CD4-positive, alpha-beta T cell treated with Interleukin-4 for 4 hours (primary cell): ENCODE results near the gene ZNF446.
"Not testable (repeated sequence)": the region's sequence is repeated elsewhere in the genome, so short reads cannot be mapped to it uniquely, and the experiment has no call there.

ENCODE experiments used
- DNase-seq: peaks from one replicate; pipeline ENCODE4 v3.0.0-alpha.2; 2020

The ZNF446 gene

GRCh38 chr19:58475714-58476497 lies at the start of gene ZNF446:
Gene ZNF446 (plus strand): TSS chr19:58476352. CDS start chr19:58477219, 867 bp downstream.
- peak; percentile 96 for DNase-seq

DNA sequence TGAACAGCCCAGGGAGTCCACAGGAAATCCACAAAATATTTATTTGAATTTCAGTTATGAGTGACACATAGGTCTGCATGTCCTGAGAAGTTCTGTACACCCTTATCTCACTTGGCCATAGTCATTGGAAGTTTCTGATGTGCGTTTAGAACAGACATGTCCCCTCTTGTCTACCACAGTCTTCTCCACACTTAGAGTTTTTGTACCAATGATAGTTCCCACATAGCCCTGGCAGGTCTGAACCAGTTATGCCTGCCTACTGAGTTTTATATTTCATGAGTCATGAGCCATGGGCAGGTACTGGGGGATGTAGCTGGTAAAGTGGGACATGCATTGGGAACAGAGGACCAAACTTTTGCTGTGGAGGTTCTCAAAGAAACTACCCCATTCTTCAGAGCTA lies 47.5 kb upstream of the ZNF446 start:
- DNase-seq: no peak

GRCh38 chr19:58429745-58430144 lies 46.4 kb upstream of the ZNF446 start:
- DNase-seq: no peak

- DNase-seq: no peak
Measured at GRCh38 chr19:58434217-58434616, 41.9 kb upstream of the ZNF446 start.

- peak; percentile 99 for DNase-seq
Measured at GRCh38 chr19:58439576-58440554, 36.3 kb upstream of the ZNF446 start, which contains the start of gene ZNF132. Gene ZNF132 (minus strand): TSS chr19:58440153. CDS start chr19:58439821, 332 bp downstream.

DNA sequence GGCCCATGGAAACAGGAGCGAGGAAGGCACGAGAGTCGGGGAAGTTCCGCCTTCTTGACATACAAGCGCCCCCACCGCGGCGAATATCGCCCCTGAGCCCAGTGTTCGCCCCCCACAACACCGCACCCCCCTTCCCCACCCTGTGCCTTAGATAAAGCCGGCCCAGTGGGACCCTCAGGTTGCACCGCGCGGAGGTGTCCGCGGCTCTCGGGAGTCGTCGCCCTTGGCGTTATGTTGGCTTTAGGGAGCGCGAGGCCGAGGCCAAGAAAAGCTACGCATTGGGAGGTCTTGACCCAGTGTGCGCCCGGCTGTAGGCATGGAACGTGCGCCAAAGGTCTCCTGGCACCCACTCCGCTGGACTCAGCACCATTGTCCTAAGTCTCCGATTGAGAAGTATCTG lies 35.6 kb upstream of the ZNF446 start:
- no peak for DNase-seq

DNA sequence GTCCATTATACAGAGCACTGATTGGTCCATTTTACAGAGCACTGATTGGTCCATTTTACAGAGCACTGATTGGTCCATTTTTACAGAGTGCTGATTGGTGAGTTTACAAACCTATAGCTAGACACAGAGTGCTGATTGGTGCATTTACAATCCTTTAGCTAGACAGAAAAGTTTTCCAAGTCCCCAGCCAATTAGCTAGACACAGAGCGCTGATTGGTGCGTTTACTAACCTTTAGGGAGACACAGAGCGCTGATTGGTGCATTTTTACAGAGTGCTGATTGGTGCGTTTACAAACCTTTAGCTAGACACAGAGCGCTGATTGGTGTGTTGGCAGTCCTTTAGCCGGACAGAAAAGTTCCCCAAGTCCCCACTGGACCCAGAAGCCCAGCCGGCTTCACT lies 33.2 kb upstream of the ZNF446 start:
- DNase-seq: not testable (repeated sequence)

DNA sequence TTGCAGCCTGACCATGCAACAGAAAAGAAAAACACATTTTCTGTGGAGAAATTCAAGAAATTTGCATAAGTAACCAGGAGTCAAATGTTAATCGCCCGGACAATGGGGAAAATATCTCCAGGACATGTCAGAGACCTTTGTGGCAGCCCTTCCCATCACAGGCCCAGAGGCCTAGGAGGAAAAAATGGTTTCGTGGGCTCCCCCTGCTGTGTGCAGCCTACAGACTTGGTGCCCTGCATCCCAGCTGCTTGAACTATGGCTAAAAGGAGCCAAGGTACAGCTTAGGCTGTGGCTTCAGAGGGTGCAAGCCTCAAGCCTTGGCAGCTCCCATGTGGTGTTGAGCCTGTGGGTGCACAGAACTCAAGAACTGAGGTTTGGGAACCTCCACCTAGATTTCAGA lies 27.3 kb upstream of the ZNF446 start:
- DNase-seq: not testable (repeated sequence)

DNA sequence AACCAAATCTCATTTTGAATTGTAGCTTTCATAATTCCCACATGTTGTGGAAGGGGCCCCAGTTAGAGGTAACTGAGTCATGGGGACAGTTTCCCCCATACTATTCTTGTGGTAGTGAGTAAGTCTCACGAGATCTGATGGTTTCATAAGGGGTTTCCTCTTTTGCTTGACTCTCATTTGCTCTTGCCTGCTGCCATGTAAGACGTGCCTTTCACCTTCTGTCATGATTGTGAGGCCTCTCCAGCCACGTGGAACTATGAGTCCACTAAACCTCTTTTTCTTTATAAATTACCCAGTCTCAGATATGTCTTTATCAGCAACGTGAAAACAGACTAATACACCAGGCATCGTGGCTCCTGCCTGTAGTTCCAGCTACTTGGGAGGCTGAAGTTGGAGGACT lies 26.2 kb upstream of the ZNF446 start:
- not testable (repeated sequence) for DNase-seq

DNA sequence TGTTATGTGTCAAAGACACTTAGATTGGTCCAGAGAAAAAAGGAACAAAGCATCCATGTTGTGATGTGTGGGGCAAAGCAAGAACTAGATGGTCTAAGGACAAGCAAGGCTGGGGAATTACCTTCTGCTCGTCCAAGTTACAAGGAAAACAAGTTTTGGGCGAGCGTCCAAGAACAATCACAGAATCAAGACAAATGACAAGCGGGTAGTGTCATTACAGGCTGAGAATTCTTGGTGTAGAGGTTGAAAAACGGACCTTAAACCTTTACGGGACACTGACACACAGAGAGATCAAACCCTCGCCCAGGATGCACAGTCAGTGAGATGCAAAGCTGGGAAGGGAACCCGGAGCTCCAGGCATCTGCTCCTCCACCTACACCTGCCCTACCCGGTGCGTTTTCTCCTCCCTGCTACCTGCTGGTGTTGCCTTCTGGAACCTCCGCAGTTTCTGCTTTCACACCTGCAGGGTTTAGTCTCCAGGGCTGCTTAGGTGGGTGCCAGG lies 25.2 kb upstream of the ZNF446 start:
- DNase-seq: no peak

- peak; percentile 96 for DNase-seq
Measured at GRCh38 chr19:58451358-58452101, 24.6 kb upstream of the ZNF446 start, which contains the start of gene ZNF324B. Gene ZNF324B (plus strand): TSS chr19:58451622. CDS start chr19:58453702, 2,080 bp downstream.

- no peak for DNase-seq
Measured at GRCh38 chr19:58453743-58454142, 22.4 kb upstream of the ZNF446 start.

GRCh38 chr19:58455306-58455705 lies 20.8 kb upstream of the ZNF446 start:
- DNase-seq: no peak

- DNase-seq: no peak
Measured at GRCh38 chr19:58456111-58456510, 20.0 kb upstream of the ZNF446 start.

- no peak for DNase-seq
Measured at GRCh38 chr19:58460039-58460438, 16.1 kb upstream of the ZNF446 start.

DNA sequence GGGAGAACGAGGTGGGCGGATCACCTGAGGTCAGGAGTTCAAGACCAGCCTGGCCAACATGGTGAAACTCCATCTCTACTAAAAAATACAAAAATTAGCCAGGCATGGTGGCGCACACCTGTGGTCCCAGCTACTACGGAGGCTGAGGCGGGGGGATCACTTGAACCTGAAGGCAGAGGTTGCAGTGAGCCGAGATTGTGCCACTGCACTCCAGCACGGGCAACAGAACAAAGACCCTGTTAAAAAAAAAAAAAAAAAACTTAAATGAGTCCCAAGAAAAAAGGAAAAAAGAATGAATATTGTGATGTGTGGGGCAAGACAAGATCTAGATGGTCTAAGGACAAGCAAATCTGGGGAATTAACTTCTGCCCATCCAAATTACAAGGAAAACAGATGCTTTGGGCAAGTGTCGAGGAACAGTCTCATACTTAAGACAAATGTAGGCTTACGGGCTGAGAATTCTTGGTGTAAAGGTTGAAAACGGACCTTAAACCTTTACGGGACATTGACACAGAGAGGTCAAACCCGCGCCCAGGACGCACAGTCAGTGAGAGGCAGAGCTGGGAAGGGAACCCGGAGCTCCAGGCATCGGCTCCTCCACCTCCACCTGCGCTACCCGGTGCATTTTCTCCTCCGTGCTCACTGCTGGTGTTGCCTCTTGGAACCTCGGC lies 9.9 kb upstream of the ZNF446 start:
- no peak for DNase-seq

GRCh38 chr19:58466760-58467589 lies 9.2 kb upstream of the ZNF446 start, which contains the start of gene ZNF324:
Gene ZNF324 (plus strand): TSS chr19:58467080. CDS start chr19:58469186, 2,106 bp downstream.
- DNase-seq: peak; percentile 95

GRCh38 chr19:58468216-58468839 lies 7.8 kb upstream of the ZNF446 start:
- no peak for DNase-seq

GRCh38 chr19:58469241-58470013 lies 6.7 kb upstream of the ZNF446 start:
- no peak for DNase-seq
